ENCODE results near the gene PRKAR1B.

PRKAR1B gene

GRCh38 chr7:516606-517456, 210.2 kb downstream of the PRKAR1B start:
- no peak for FAIRE-seq
- peak; percentile 54 for DNase-seq (ENCODE audit: insufficient read length, low spot score)

- FAIRE-seq (no peak), DNase-seq (ENCODE audit: insufficient read length, low spot score) (no peak)
Observed at GRCh38 chr7:516216-516605, 210.9 kb downstream of the PRKAR1B start.

GRCh38 chr7:515628-516027, 211.5 kb downstream of the PRKAR1B start:
- FAIRE-seq (no peak), DNase-seq (ENCODE audit: insufficient read length, low spot score) (no peak)

- no peak for DNase-seq (ENCODE audit: insufficient read length, low spot score)
- peak; percentile 4 for FAIRE-seq
Observed at GRCh38 chr7:514651-515598, 212.2 kb downstream of the PRKAR1B start.

GRCh38 chr7:514242-514641, 212.8 kb downstream of the PRKAR1B start:
- DNase-seq (ENCODE audit: insufficient read length, low spot score), result no peak

GRCh38 chr7:513521-514166, 213.4 kb downstream of the PRKAR1B start:
- no peak for FAIRE-seq
- DNase-seq (ENCODE audit: insufficient read length, low spot score), result no peak

More at GRCh38 chr7:514242-514641, 212.8 kb downstream of the PRKAR1B start:
- FAIRE-seq, result no peak

- no peak for FAIRE-seq
- no peak for DNase-seq (ENCODE audit: insufficient read length, low spot score)
Observed at GRCh38 chr7:512541-513311, 214.4 kb downstream of the PRKAR1B start.

GRCh38 chr7:512146-512510, 215.0 kb downstream of the PRKAR1B start:
- DNase-seq (ENCODE audit: insufficient read length, low spot score), result no peak
- FAIRE-seq, result no peak

- no peak for FAIRE-seq
- no peak for DNase-seq (ENCODE audit: insufficient read length, low spot score)
Observed at GRCh38 chr7:511476-512145, 215.5 kb downstream of the PRKAR1B start.

GRCh38 chr7:510782-511281, 216.2 kb downstream of the PRKAR1B start:
- no peak for FAIRE-seq
- no peak for DNase-seq (ENCODE audit: insufficient read length, low spot score)

GRCh38 chr7:510131-510481, 217.0 kb downstream of the PRKAR1B start:
- no peak for DNase-seq (ENCODE audit: insufficient read length, low spot score)
- FAIRE-seq, result no peak

GRCh38 chr7:509426-510130, 217.5 kb downstream of the PRKAR1B start:
- no peak for FAIRE-seq
- no peak for DNase-seq (ENCODE audit: insufficient read length, low spot score)

- DNase-seq (ENCODE audit: insufficient read length, low spot score), result no peak
- FAIRE-seq, result no peak
Observed at GRCh38 chr7:508461-509170, 218.5 kb downstream of the PRKAR1B start.

GRCh38 chr7:507623-508300, 219.3 kb downstream of the PRKAR1B start:
- FAIRE-seq, result no peak
- DNase-seq (ENCODE audit: insufficient read length, low spot score), result no peak

- FAIRE-seq (no peak), DNase-seq (ENCODE audit: insufficient read length, low spot score) (no peak)
Observed at GRCh38 chr7:506921-507622, 220.0 kb downstream of the PRKAR1B start.

- DNase-seq (ENCODE audit: insufficient read length, low spot score), result no peak
Observed at GRCh38 chr7:506391-506831, 220.7 kb downstream of the PRKAR1B start.

GRCh38 chr7:505171-505570, 221.9 kb downstream of the PRKAR1B start:
- DNase-seq (ENCODE audit: insufficient read length, low spot score) (no peak), FAIRE-seq (no peak)

More at GRCh38 chr7:506391-506831, 220.7 kb downstream of the PRKAR1B start:
- no peak for FAIRE-seq
